ENCODE data around the gene ILDR1. TPM values are rescaled to one million over a fixed set of nuclear protein-coding genes. Genes with fewer than 3 reads are reported as not detected.

ILDR1 gene
- total RNA-seq, 1 experiment from 2014 or later, result 2.3 TPM

DNA sequence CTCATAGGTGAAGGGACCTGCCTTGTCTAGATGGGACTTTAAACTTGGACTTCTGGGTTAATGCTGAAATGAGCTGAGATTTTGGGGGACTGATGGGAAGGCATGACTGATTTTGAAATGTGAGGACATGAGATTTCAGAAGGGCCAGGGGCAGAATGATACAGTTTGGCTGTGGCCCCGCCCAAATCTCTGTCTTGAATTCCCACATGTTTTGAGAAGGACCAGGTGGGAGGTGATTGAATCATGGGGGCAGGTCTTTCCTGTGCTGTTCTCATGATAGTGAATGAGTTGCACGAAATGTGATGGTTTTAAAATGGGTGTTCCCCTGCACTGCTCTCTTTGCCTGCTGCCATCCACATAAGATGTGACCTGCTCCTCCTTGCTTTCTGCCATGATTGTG is 42.8 kb downstream of the ILDR1 start:
- POLR2A ChIA-PET, result no interaction called here
- H3K27me3 Mint-ChIP-seq (ENCODE audit: low read depth), result no peaks in the 10 kb centered on the region
- CTCF ChIA-PET, result no interaction called here
- peaks cover 59% of the 10 kb centered on the region for H3K9me3 Mint-ChIP-seq
- no peak overlapping the region for H3K4me3 Mint-ChIP-seq
- DNase-seq (ENCODE audit: low spot score), result no peak
- H3K4me1 Mint-ChIP-seq, result no peaks in the 10 kb centered on the region
- H3K36me3 Mint-ChIP-seq, result peaks cover 33% of the 10 kb centered on the region
- no peak for ATAC-seq
- H3K27ac Mint-ChIP-seq, result no peak overlapping the region
- no peak for TF ChIP-seq ZNF416 (CRISPR knock-in tag; IDR thresholded peaks at IDR 0.05)
- TF ChIP-seq, protein P1, sequence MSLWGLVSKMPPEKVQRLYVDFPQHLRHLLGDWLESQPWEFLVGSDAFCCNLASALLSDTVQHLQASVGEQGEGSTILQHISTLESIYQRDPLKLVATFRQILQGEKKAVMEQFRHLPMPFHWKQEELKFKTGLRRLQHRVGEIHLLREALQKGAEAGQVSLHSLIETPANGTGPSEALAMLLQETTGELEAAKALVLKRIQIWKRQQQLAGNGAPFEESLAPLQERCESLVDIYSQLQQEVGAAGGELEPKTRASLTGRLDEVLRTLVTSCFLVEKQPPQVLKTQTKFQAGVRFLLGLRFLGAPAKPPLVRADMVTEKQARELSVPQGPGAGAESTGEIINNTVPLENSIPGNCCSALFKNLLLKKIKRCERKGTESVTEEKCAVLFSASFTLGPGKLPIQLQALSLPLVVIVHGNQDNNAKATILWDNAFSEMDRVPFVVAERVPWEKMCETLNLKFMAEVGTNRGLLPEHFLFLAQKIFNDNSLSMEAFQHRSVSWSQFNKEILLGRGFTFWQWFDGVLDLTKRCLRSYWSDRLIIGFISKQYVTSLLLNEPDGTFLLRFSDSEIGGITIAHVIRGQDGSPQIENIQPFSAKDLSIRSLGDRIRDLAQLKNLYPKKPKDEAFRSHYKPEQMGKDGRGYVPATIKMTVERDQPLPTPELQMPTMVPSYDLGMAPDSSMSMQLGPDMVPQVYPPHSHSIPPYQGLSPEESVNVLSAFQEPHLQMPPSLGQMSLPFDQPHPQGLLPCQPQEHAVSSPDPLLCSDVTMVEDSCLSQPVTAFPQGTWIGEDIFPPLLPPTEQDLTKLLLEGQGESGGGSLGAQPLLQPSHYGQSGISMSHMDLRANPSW (CRISPR knock-in tag; conservative IDR thresholded peaks at IDR 0.05; ENCODE audit: low read depth), result no peak
- TF ChIP-seq MYBL2 (CRISPR knock-in tag; IDR thresholded peaks at IDR 0.05), result no peak
- TF ChIP-seq, protein P2, sequence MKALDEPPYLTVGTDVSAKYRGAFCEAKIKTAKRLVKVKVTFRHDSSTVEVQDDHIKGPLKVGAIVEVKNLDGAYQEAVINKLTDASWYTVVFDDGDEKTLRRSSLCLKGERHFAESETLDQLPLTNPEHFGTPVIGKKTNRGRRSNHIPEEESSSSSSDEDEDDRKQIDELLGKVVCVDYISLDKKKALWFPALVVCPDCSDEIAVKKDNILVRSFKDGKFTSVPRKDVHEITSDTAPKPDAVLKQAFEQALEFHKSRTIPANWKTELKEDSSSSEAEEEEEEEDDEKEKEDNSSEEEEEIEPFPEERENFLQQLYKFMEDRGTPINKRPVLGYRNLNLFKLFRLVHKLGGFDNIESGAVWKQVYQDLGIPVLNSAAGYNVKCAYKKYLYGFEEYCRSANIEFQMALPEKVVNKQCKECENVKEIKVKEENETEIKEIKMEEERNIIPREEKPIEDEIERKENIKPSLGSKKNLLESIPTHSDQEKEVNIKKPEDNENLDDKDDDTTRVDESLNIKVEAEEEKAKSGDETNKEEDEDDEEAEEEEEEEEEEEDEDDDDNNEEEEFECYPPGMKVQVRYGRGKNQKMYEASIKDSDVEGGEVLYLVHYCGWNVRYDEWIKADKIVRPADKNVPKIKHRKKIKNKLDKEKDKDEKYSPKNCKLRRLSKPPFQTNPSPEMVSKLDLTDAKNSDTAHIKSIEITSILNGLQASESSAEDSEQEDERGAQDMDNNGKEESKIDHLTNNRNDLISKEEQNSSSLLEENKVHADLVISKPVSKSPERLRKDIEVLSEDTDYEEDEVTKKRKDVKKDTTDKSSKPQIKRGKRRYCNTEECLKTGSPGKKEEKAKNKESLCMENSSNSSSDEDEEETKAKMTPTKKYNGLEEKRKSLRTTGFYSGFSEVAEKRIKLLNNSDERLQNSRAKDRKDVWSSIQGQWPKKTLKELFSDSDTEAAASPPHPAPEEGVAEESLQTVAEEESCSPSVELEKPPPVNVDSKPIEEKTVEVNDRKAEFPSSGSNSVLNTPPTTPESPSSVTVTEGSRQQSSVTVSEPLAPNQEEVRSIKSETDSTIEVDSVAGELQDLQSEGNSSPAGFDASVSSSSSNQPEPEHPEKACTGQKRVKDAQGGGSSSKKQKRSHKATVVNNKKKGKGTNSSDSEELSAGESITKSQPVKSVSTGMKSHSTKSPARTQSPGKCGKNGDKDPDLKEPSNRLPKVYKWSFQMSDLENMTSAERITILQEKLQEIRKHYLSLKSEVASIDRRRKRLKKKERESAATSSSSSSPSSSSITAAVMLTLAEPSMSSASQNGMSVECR (CRISPR knock-in tag; IDR thresholded peaks at IDR 0.05; ENCODE audit: borderline replicate concordance), result no peak
- TF ChIP-seq, protein P3, sequence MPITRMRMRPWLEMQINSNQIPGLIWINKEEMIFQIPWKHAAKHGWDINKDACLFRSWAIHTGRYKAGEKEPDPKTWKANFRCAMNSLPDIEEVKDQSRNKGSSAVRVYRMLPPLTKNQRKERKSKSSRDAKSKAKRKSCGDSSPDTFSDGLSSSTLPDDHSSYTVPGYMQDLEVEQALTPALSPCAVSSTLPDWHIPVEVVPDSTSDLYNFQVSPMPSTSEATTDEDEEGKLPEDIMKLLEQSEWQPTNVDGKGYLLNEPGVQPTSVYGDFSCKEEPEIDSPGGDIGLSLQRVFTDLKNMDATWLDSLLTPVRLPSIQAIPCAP (CRISPR knock-in tag; IDR thresholded peaks at IDR 0.05), result no peak
- TF ChIP-seq ZNF317 (CRISPR knock-in tag; IDR thresholded peaks at IDR 0.05; ENCODE audit: borderline replicate concordance, low read depth), result no peak
- TF ChIP-seq ZNF671 (CRISPR knock-in tag; IDR thresholded peaks at IDR 0.05), result no peak
- TF ChIP-seq HMGA2 (CRISPR knock-in tag; IDR thresholded peaks at IDR 0.05), result no peak
- TF ChIP-seq SOX15 (CRISPR knock-in tag; IDR thresholded peaks at IDR 0.05), result no peak
- TF ChIP-seq ZNF263 (CRISPR knock-in tag; IDR thresholded peaks at IDR 0.05; ENCODE audit: low read depth), result no peak
- no peak for TF ChIP-seq IRF2 (CRISPR knock-in tag; IDR thresholded peaks at IDR 0.05; ENCODE audit: borderline replicate concordance, low read depth)
- TF ChIP-seq CREM (CRISPR knock-in tag; IDR thresholded peaks at IDR 0.05), result no peak
- TF ChIP-seq, protein P4, sequence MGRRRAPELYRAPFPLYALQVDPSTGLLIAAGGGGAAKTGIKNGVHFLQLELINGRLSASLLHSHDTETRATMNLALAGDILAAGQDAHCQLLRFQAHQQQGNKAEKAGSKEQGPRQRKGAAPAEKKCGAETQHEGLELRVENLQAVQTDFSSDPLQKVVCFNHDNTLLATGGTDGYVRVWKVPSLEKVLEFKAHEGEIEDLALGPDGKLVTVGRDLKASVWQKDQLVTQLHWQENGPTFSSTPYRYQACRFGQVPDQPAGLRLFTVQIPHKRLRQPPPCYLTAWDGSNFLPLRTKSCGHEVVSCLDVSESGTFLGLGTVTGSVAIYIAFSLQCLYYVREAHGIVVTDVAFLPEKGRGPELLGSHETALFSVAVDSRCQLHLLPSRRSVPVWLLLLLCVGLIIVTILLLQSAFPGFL (CRISPR knock-in tag; IDR thresholded peaks at IDR 0.05; ENCODE audit: borderline replicate concordance), result no peak
- TF ChIP-seq, protein P5, sequence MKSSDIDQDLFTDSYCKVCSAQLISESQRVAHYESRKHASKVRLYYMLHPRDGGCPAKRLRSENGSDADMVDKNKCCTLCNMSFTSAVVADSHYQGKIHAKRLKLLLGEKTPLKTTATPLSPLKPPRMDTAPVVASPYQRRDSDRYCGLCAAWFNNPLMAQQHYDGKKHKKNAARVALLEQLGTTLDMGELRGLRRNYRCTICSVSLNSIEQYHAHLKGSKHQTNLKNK (CRISPR knock-in tag; IDR thresholded peaks at IDR 0.05), result no peak
- no peak for TF ChIP-seq FOXP1 (CRISPR knock-in tag; IDR thresholded peaks at IDR 0.05; ENCODE audit: borderline replicate concordance)
- TF ChIP-seq RELA (CRISPR knock-in tag; IDR thresholded peaks at IDR 0.05; ENCODE audit: borderline replicate concordance), result no peak

DNA sequence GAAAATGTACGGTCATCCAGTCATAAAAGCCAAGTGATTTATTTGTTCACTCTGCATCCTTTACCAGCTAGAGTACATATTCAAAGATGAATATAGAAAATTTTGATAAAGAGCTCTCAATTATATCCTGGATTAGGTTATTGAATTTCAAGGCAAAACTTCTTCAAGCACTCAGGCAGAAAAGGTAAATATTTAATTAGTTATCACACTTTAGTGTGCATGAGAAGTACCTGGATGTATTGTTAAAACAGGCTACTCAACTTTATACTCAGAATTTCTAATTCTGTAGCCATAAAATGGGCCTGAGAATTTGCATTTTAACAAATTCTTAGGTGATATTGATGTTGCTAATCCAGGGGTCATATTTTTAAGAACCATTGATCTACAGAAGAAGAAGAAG is 45.3 kb downstream of the ILDR1 start:
- no peak for TF ChIP-seq ZNF423 (CRISPR knock-in tag; IDR thresholded peaks at IDR 0.05)
- no peak for TF ChIP-seq ESRRA (CRISPR knock-in tag; IDR thresholded peaks at IDR 0.05; ENCODE audit: borderline replicate concordance)
- TF ChIP-seq RORB (CRISPR knock-in tag; IDR thresholded peaks at IDR 0.05), result no peak
- no peak for TF ChIP-seq ZNF232 (CRISPR knock-in tag; IDR thresholded peaks at IDR 0.05)
- TF ChIP-seq ZNF121 (CRISPR knock-in tag; IDR thresholded peaks at IDR 0.05), result no peak
- TF ChIP-seq, protein P6, sequence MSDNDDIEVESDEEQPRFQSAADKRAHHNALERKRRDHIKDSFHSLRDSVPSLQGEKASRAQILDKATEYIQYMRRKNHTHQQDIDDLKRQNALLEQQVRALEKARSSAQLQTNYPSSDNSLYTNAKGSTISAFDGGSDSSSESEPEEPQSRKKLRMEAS (CRISPR knock-in tag; IDR thresholded peaks at IDR 0.05), result no peak
- no peak overlapping the region for H3K27ac Mint-ChIP-seq
- H3K27me3 Mint-ChIP-seq (ENCODE audit: low read depth), result no peaks in the 10 kb centered on the region
- H3K4me3 Mint-ChIP-seq, result no peak overlapping the region
- H3K9me3 Mint-ChIP-seq, result peaks cover 58% of the 10 kb centered on the region
- no peak for DNase-seq (ENCODE audit: low spot score)
- CTCF ChIA-PET, result no interaction called here
- POLR2A ChIA-PET, result no interaction called here
- H3K4me1 Mint-ChIP-seq, result peaks cover 8% of the 10 kb centered on the region
- ATAC-seq, result no peak
- peaks cover 28% of the 10 kb centered on the region for H3K36me3 Mint-ChIP-seq

Data from WTC11 (cell line).